H9 (cell line): ENCODE data around the gene MAP3K19. TPM values are rescaled to one million over a fixed set of nuclear protein-coding genes. Genes with fewer than 3 reads are reported as not detected.
A peak's percentile ranks its signal among the peaks of the same experiment; 100 is the strongest.

Experiments
- DNase-seq: peaks from one replicate; pipeline ENCODE4 v3.0.0-alpha.2; 2017
- H2AFZ ChIP-seq: one replicate; pipeline ENCODE4 v1.6.1; 2013; ENCODE audit warnings: mild to moderate bottlenecking, low read length, control low read depth, moderate library complexity
- H2AK5ac ChIP-seq: 2 replicates; pipeline ENCODE4 v1.6.1; 2013; ENCODE audit warnings: low read length, control low read depth, mixed read lengths; ENCODE audit not compliant: insufficient read length
- H2BK120ac ChIP-seq: one replicate; pipeline ENCODE4 v1.6.1; 2013; ENCODE audit warnings: low read depth, mild to moderate bottlenecking, low read length, control low read depth, inconsistent platforms; ENCODE audit not compliant: poor library complexity, severe bottlenecking
- H2BK12ac ChIP-seq: 2 replicates; pipeline ENCODE4 v1.6.1; 2013; ENCODE audit warnings: low read length, control low read depth, mixed read lengths, low read depth; ENCODE audit not compliant: insufficient read length
- H2BK15ac ChIP-seq: 2 replicates; pipeline ENCODE4 v1.6.1; 2013; ENCODE audit warnings: low read depth, low read length, control low read depth
- H2BK20ac ChIP-seq: one replicate; pipeline ENCODE4 v1.6.1; 2013; ENCODE audit warnings: low read depth, mild to moderate bottlenecking, low read length, control low read depth, inconsistent platforms; ENCODE audit not compliant: poor library complexity, severe bottlenecking
- H2BK5ac ChIP-seq: 2 replicates; pipeline ENCODE4 v1.6.1; 2013; ENCODE audit warnings: low read length, control low read depth, mixed read lengths; ENCODE audit not compliant: insufficient read length
- H3K14ac ChIP-seq: 2 replicates; pipeline ENCODE4 v1.6.1; 2013; ENCODE audit warnings: low read length, control low read depth; ENCODE audit not compliant: insufficient read depth
- H3K18ac ChIP-seq: 2 replicates; pipeline ENCODE4 v1.6.1; 2013; ENCODE audit warnings: low read depth, mild to moderate bottlenecking, mixed read lengths, low read length, control low read depth; ENCODE audit not compliant: insufficient read length
- H3K23ac ChIP-seq: 2 replicates; pipeline ENCODE4 v1.6.1; 2013; ENCODE audit warnings: low read length, control low read depth, mixed read lengths, low read depth; ENCODE audit not compliant: insufficient read length
- H3K23me2 ChIP-seq: 2 replicates; pipeline ENCODE4 v1.6.1; 2013; ENCODE audit warnings: low read depth, mild to moderate bottlenecking, mixed read lengths, low read length, control low read depth; ENCODE audit not compliant: insufficient read length, poor library complexity, severe bottlenecking
- H3K27ac ChIP-seq: 2 replicates; pipeline ENCODE4 v1.5.1; 2013; ENCODE audit warnings: low read length, control low read depth, mixed read lengths, low read depth; ENCODE audit not compliant: insufficient read length
- H3K27me3 ChIP-seq: 2 replicates; pipeline ENCODE4 v1.6.1; 2013; ENCODE audit warnings: low read length, control low read depth, inconsistent platforms; ENCODE audit not compliant: insufficient read depth
- H3K4ac ChIP-seq: 2 replicates; pipeline ENCODE4 v1.6.1; 2013; ENCODE audit warnings: low read depth, mild to moderate bottlenecking, control low read depth, inconsistent platforms, low read length, moderate library complexity
- H3K4me1 ChIP-seq: 2 replicates; pipeline ENCODE4 v1.6.1; 2013; ENCODE audit warnings: low read length, control low read depth, inconsistent platforms; ENCODE audit not compliant: insufficient read depth
- H3K4me2 ChIP-seq: 2 replicates; pipeline ENCODE4 v1.6.1; 2013; ENCODE audit warnings: low read length, control low read depth, mixed read lengths; ENCODE audit not compliant: insufficient read length, insufficient read depth
- H3K56ac ChIP-seq: 2 replicates; pipeline ENCODE4 v1.6.1; 2013; ENCODE audit warnings: low read depth, mild to moderate bottlenecking, mixed read lengths, low read length, control low read depth; ENCODE audit not compliant: insufficient read length
- H3K79me1 ChIP-seq: 2 replicates; pipeline ENCODE4 v1.6.1; 2013; ENCODE audit warnings: low read depth, mild to moderate bottlenecking, moderate library complexity, low read length, control low read depth, inconsistent platforms; ENCODE audit not compliant: insufficient read depth, poor library complexity, severe bottlenecking
- H3K79me2 ChIP-seq: 2 replicates; pipeline ENCODE4 v1.6.1; 2013; ENCODE audit warnings: low read length, control low read depth, inconsistent platforms; ENCODE audit not compliant: insufficient read depth
- H3K9ac ChIP-seq: 2 replicates; pipeline ENCODE4 v1.6.1; 2013; ENCODE audit warnings: low read length, control low read depth, mixed read lengths; ENCODE audit not compliant: insufficient read length; ENCODE audit errors: extremely low read depth
- H3K9me3 ChIP-seq: one replicate; pipeline ENCODE4 v1.6.1; 2013; ENCODE audit warnings: low read depth, low read length, inconsistent platforms; ENCODE audit not compliant: control insufficient read depth
- H3T11ph ChIP-seq: one replicate; pipeline ENCODE4 v1.6.1; 2013; ENCODE audit warnings: mild to moderate bottlenecking, low read length, control low read depth, inconsistent platforms
- H4K20me1 ChIP-seq: one replicate; pipeline ENCODE4 v1.6.1; 2013; ENCODE audit not compliant: control insufficient read depth, insufficient read length, insufficient read depth
- H4K5ac ChIP-seq: 2 replicates; pipeline ENCODE4 v1.6.1; 2013; ENCODE audit warnings: low read depth, mild to moderate bottlenecking, mixed read lengths, low read length, control low read depth; ENCODE audit not compliant: insufficient read length
- H4K8ac ChIP-seq: replicated peaks from 2 replicates; pipeline ENCODE4 v1.6.1; 2013; ENCODE audit warnings: low read length, control low read depth, mixed read lengths, low read depth; ENCODE audit not compliant: insufficient read length
- H4K91ac ChIP-seq: 2 replicates; pipeline ENCODE4 v1.6.1; 2013; ENCODE audit warnings: low read depth, mild to moderate bottlenecking, moderate library complexity, mixed read lengths, low read length, control low read depth; ENCODE audit not compliant: insufficient read length
- H3K27ac Mint-ChIP-seq, 3 experiments: 2 replicates in 2 of 3; 3 replicates in 1 of 3; pipeline ENCODE4 v1.8.0; 2020 to 2021; ENCODE audit warnings: mixed read lengths in 3 of 3, mild to moderate bottlenecking in 1 of 3, moderate library complexity in 1 of 3
- H3K27me3 Mint-ChIP-seq: 2 replicates; pipeline ENCODE4 v1.8.0; 2021; ENCODE audit warnings: low read depth, mild to moderate bottlenecking, moderate library complexity, mixed read lengths
- H3K36me3 Mint-ChIP-seq, 3 experiments: 2 replicates in 2 of 3; 3 replicates in 1 of 3; pipeline ENCODE4 v1.8.0; 2020 to 2021; ENCODE audit warnings: low read depth in 3 of 3, mixed read lengths in 3 of 3; ENCODE audit not compliant: insufficient read depth in 1 of 3
- H3K4me1 Mint-ChIP-seq, 2 experiments: 2 replicates each; pipeline ENCODE4 v1.8.0; 2020; ENCODE audit warnings: mixed read lengths in 2 of 2
- H3K4me3 Mint-ChIP-seq, 2 experiments: 2 replicates in 1 of 2; 3 replicates in 1 of 2; pipeline ENCODE4 v1.8.0; 2020 to 2021; ENCODE audit warnings: mild to moderate bottlenecking in 2 of 2, mixed read lengths in 2 of 2, moderate library complexity in 1 of 2
- H3K9me3 Mint-ChIP-seq, 2 experiments: 2 replicates in 1 of 2; 3 replicates in 1 of 2; pipeline ENCODE4 v1.8.0; 2020; ENCODE audit warnings: mild to moderate bottlenecking in 2 of 2, mixed read lengths in 2 of 2, moderate library complexity in 1 of 2
- CTCF ChIP-seq: fragments of 200-600 bp; sonication (generic); conservative IDR thresholded peaks from 3 replicates; pipeline ENCODE4 v1.8.0; 2021; ENCODE audit warnings: antibody characterized with exemption, mild to moderate bottlenecking
- WGBS: extraction: QIAGEN DNeasy Blood & Tissue Kit; methylation state at CpG from one replicate; pipeline ENCODE4 v1.1.7; 2013; ENCODE audit warnings: missing lambda C conversion rate, low lambda C conversion rate, mixed read lengths; ENCODE audit not compliant: insufficient read length; ENCODE audit errors: extremely low coverage; 5-methylcytosine and 5-hydroxymethylcytosine counted together
- total RNA-seq: library from RNA; stranded (reverse); gene quantifications from 2 replicates; pipeline ENCODE4 v1.2.1, GENCODE V29; 2021

Gene MAP3K19
- total RNA-seq, 1 experiment from 2014 or later = not detected

DNA sequence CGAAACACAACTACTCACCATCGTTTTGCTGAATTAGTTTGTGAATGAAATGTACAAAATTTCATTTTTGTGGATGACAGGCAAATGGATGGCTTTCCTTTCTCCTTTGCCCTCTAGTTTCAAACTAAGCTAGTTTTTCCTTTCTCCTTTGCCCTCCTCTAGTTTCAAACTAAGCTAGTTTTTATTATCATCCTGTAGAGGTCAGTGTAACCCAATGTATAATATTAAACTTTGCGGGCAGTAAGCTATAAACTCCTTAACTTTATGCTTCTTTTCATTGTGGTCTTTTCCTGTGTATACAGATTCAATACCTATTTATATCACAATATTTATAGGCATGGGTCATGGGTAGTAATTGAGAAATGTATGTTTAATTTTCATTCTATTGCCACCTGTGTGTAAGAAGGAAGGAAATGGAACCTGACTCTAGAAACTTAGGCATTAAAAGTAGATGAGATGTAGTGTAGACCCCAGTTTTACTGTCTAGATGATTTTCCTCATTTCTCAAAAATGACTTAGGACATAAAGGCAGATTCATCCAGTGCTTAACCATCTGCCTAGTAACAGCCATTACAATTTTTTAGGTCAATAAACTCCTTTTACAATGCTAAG, 58.1 kb downstream of the MAP3K19 start:
- H2BK15ac ChIP-seq = no peak overlapping the region
- H3K27me3 Mint-ChIP-seq = peaks cover 3% of the 10 kb centered on the region
- no peak overlapping the region for H3K56ac ChIP-seq
- no peaks in the 10 kb centered on the region for H3K23me2 ChIP-seq
- H3K14ac ChIP-seq = no peak overlapping the region
- TF ChIP-seq CTCF = peak; percentile 70
- no peak overlapping the region for H2AFZ ChIP-seq
- H3K9me3 Mint-ChIP-seq = no peaks in the 10 kb centered on the region
- H3K79me1 ChIP-seq = no peaks in the 10 kb centered on the region
- H3K9ac ChIP-seq = no peak overlapping the region
- H3K4me2 ChIP-seq = no peak overlapping the region
- H3K4me3 Mint-ChIP-seq = no peak overlapping the region
- H2BK5ac ChIP-seq = no peak overlapping the region
- H2BK120ac ChIP-seq = no peak overlapping the region
- no peak overlapping the region for H3K27ac ChIP-seq
- H3K18ac ChIP-seq = no peak overlapping the region
- peaks cover 0 to 5% of the 10 kb centered on the region in 2 experiments; a peak in 2 of 4 replicates for H3K4me1 Mint-ChIP-seq
- no peak overlapping the region for H4K91ac ChIP-seq
- no peaks in the 10 kb centered on the region for H3K4me1 ChIP-seq
- no peaks in the 10 kb centered on the region for H3K36me3 Mint-ChIP-seq
- no peak overlapping the region for H3K23ac ChIP-seq
- H4K8ac ChIP-seq = no peak overlapping the region
- H3K27ac Mint-ChIP-seq = no peak overlapping the region
- H2BK20ac ChIP-seq = no peak overlapping the region
- WGBS = no CpG with 5 or more reads among the region's 3 CpGs
- no peaks in the 10 kb centered on the region for H4K20me1 ChIP-seq
- H3K9me3 ChIP-seq = no peaks in the 10 kb centered on the region
- no peak overlapping the region for H3K4ac ChIP-seq
- no peaks in the 10 kb centered on the region for H3K79me2 ChIP-seq
- no peaks in the 10 kb centered on the region for H3K27me3 ChIP-seq
- H3T11ph ChIP-seq = no peak overlapping the region
- H2AK5ac ChIP-seq = no peak overlapping the region
- H2BK12ac ChIP-seq = no peak overlapping the region
- no peak for DNase-seq
- no peak overlapping the region for H4K5ac ChIP-seq
